Measurements from ENCODE around the gene FYTTD1.
A peak's percentile ranks its signal among the peaks of the same experiment; 100 is the strongest.

FYTTD1 gene

GRCh38 chr3:197737319-197737649 is 12.4 kb upstream of the FYTTD1 start:
- peak overlapping the region; percentile 61 to 84 for H3K4me3 ChIP-seq (replicated peaks in 1 of 2; ENCODE audit: low read depth in 2 of 2, low read length in 2 of 2)
- no peak for TF ChIP-seq CTCF (IDR thresholded peaks at IDR 0.05; ENCODE audit: low read depth, low read length)
- no peak for DNase-seq (ENCODE audit: low read depth in 2 of 2)

GRCh38 chr3:197737749-197738462 is 11.8 kb upstream of the FYTTD1 start:
- peak overlapping the region in 1 of 2 donors; percentile 84 for H3K4me3 ChIP-seq (replicated peaks in 1 of 2; ENCODE audit: low read depth in 2 of 2, low read length in 2 of 2)
- DNase-seq (ENCODE audit: low read depth in 2 of 2): no peak
- TF ChIP-seq CTCF (IDR thresholded peaks at IDR 0.05; ENCODE audit: low read depth, low read length): no peak

GRCh38 chr3:197742787-197743186 is 6.9 kb upstream of the FYTTD1 start:
- no peak for DNase-seq (ENCODE audit: low read depth in 2 of 2)
- H3K4me3 ChIP-seq (replicated peaks in 1 of 2; ENCODE audit: low read depth in 2 of 2, low read length in 2 of 2): no peak overlapping the region
- no peak for TF ChIP-seq CTCF (IDR thresholded peaks at IDR 0.05; ENCODE audit: low read depth, low read length)

- H3K4me3 ChIP-seq (replicated peaks in 1 of 2; ENCODE audit: low read depth in 2 of 2, low read length in 2 of 2): no peak overlapping the region
- no peak for TF ChIP-seq CTCF (IDR thresholded peaks at IDR 0.05; ENCODE audit: low read depth, low read length)
- no peak for DNase-seq (ENCODE audit: low read depth in 2 of 2)
These were observed 3.5 kb upstream of the FYTTD1 start for GRCh38 chr3:197746209-197746608.

- TF ChIP-seq CTCF (IDR thresholded peaks at IDR 0.05; ENCODE audit: low read depth, low read length): no peak
- peak in 1 of 2 donors; percentile 14 for DNase-seq (ENCODE audit: low read depth in 2 of 2)
- H3K4me3 ChIP-seq (replicated peaks in 1 of 2; ENCODE audit: low read depth in 2 of 2, low read length in 2 of 2): no peak overlapping the region
These were observed 2.9 kb upstream of the FYTTD1 start for GRCh38 chr3:197746801-197747237.

- peak in 1 of 2 donors; percentile 43 for DNase-seq (ENCODE audit: low read depth in 2 of 2)
- TF ChIP-seq CTCF (IDR thresholded peaks at IDR 0.05; ENCODE audit: low read depth, low read length): no peak
- H3K4me3 ChIP-seq (replicated peaks in 1 of 2; ENCODE audit: low read depth in 2 of 2, low read length in 2 of 2): peak overlapping the region; percentile 69 to 79
These were observed 927 bp upstream of the FYTTD1 start for GRCh38 chr3:197748597-197749314.

All from cardiac fibroblast (primary cell).